ENCODE measurements around the gene FAM50A.

- TF ChIP-seq CTCF (IDR thresholded peaks at IDR 0.05; ENCODE audit: low read depth, low read length): no peak
- TF ChIP-seq MAX (IDR thresholded peaks at IDR 0.05; ENCODE audit: low read depth, low read length): no peak
Observed at GRCh38 chrX:154457491-154458115, 13.7 kb downstream of the FAM50A start.
